Liver (tissue), 9 donors: ENCODE measurements around the gene CFAP298. TPM values are rescaled to one million over a fixed set of nuclear protein-coding genes. Genes with fewer than 3 reads are reported as not detected.

Experiments used
- DNase-seq: peaks from one replicate; pipeline ENCODE4 v3.0.0-alpha.2; 2017; ENCODE audit warnings: low spot score
- H3K27ac ChIP-seq, 2 donors: one replicate each; pipeline ENCODE4 v1.7.0; 2013; ENCODE audit warnings: inconsistent platforms in 2 of 2, low read length in 2 of 2, control low read depth in 1 of 2, low read depth in 1 of 2, mild to moderate bottlenecking in 1 of 2
- H3K27me3 ChIP-seq, 4 donors: one replicate each; pipeline versions ENCODE4 v1.6.1 to v1.7.0; 2013; ENCODE audit warnings: low read length in 3 of 4, inconsistent platforms in 1 of 4, mild to moderate bottlenecking in 1 of 4, moderate library complexity in 1 of 4; ENCODE audit not compliant: control insufficient read depth in 4 of 4, insufficient read depth in 4 of 4
- H3K36me3 ChIP-seq, 4 donors: one replicate each; pipeline versions ENCODE4 v1.6.1 to v1.7.0; 2013; ENCODE audit warnings: low read length in 3 of 4, mild to moderate bottlenecking in 3 of 4, low read depth in 1 of 4, moderate library complexity in 1 of 4; ENCODE audit not compliant: control insufficient read depth in 4 of 4, insufficient read depth in 3 of 4
- H3K4me1 ChIP-seq, 4 donors: one replicate each; pipeline versions ENCODE4 v1.6.1 to v1.7.0; 2013; ENCODE audit warnings: low read length in 3 of 4, mild to moderate bottlenecking in 3 of 4, moderate library complexity in 1 of 4; ENCODE audit not compliant: control insufficient read depth in 4 of 4, insufficient read depth in 4 of 4
- H3K4me3 ChIP-seq, 3 donors: one replicate each; pipeline versions ENCODE4 v1.6.1 to v1.7.0; 2013; ENCODE audit warnings: low read length in 3 of 3, control low read depth in 1 of 3, low read depth in 1 of 3, mild to moderate bottlenecking in 1 of 3
- H3K9ac ChIP-seq, 2 donors: one replicate each; pipeline ENCODE4 v1.7.0; 2013; ENCODE audit warnings: low read length in 2 of 2, mild to moderate bottlenecking in 2 of 2, moderate library complexity in 2 of 2, control low read depth in 1 of 2, low read depth in 1 of 2
- H3K9me3 ChIP-seq, 4 donors: one replicate each; pipeline versions ENCODE4 v1.6.1 to v1.7.0; 2013; ENCODE audit warnings: low read length in 3 of 4; ENCODE audit not compliant: control insufficient read depth in 4 of 4
- FOXA2 ChIP-seq: IDR thresholded peaks from 2 replicates; pipeline ENCODE4 v1.6.1; 2016; ENCODE audit warnings: antibody characterized with exemption
- HNF4A ChIP-seq, 2 donors: conservative IDR thresholded peaks; 2 replicates each; pipeline ENCODE4 v1.6.1; 2016; ENCODE audit warnings: antibody characterized with exemption in 2 of 2, mild to moderate bottlenecking in 2 of 2
- RXRA ChIP-seq, 2 donors: IDR thresholded peaks; 2 replicates each; pipeline ENCODE4 v1.6.1; 2017 to 2018; ENCODE audit warnings: antibody characterized with exemption in 2 of 2, mild to moderate bottlenecking in 1 of 2
- SP1 ChIP-seq: IDR thresholded peaks from 2 replicates; pipeline ENCODE4 v1.6.1; 2018; ENCODE audit warnings: antibody characterized with exemption, mild to moderate bottlenecking
- ZBTB33 ChIP-seq: IDR thresholded peaks from 2 replicates; pipeline ENCODE4 v1.6.1; 2016; ENCODE audit warnings: antibody characterized with exemption
- WGBS: extraction: QIAGEN DNeasy Blood & Tissue Kit; methylation state at CpG from one replicate; pipeline ENCODE4 v1.1.7; 2013; 5-methylcytosine and 5-hydroxymethylcytosine counted together
- polyA plus RNA-seq, 2 donors: library from polyadenylated mRNA; stranded (reverse) in 1 of 2; unstranded in 1 of 2; fragments of 200-250 nt in 1 of 2; fragments of >200 nt in 1 of 2; fragmentation: Nextera tagmentation in 1 of 2; extraction: Ambion mirVana in 1 of 2; gene quantifications; one replicate each; pipeline versions ENCODE4 v1.2.1 to v1.2.3, GENCODE V29; 2013 to 2015
- total RNA-seq, 2 donors: library from RNA; depleted of rRNA; stranded (reverse); fragments of >200 nt; gene quantifications; one replicate each; pipeline ENCODE4 v1.2.3, GENCODE V29; 2014
- TF ChIP-seq, protein P1 (sequence below): IDR thresholded peaks from 2 replicates; pipeline ENCODE4 v1.6.1; 2016; ENCODE audit warnings: antibody characterized with exemption, mild to moderate bottlenecking
- donor health status: healthy.
- donor health status: healthy.
- donor health status: healthy.
- donor health status: healthy.
- donor health status: healthy.

CFAP298 gene
- total and polyA plus RNA-seq, 4 donors, result 13.1 to 19.8 (median 15.3) TPM

GRCh38 chr21:32578107-32578691 lies 34.0 kb downstream of the CFAP298 start:
- Histone ChIP-seq H3K27me3 (no peaks in the 10 kb centered on the region), H3K4me1 (no peaks in the 10 kb centered on the region), H3K9ac (no peak overlapping the region), H3K27ac (no peak overlapping the region), H3K9me3 (no peaks in the 10 kb centered on the region), H3K4me3 (no peak overlapping the region), H3K36me3 (no peaks in the 10 kb centered on the region)
- DNase-seq, result no peak
- 82% methylated on average over 15 of the region's 15 CpGs for WGBS
- TF ChIP-seq HNF4A (conservative IDR thresholded peaks at IDR 0.05), result no peak
- no peak for TF ChIP-seq RXRA (IDR thresholded peaks at IDR 0.05)
- no peak for TF ChIP-seq ZBTB33
- no peak for TF ChIP-seq SP1

DNA sequence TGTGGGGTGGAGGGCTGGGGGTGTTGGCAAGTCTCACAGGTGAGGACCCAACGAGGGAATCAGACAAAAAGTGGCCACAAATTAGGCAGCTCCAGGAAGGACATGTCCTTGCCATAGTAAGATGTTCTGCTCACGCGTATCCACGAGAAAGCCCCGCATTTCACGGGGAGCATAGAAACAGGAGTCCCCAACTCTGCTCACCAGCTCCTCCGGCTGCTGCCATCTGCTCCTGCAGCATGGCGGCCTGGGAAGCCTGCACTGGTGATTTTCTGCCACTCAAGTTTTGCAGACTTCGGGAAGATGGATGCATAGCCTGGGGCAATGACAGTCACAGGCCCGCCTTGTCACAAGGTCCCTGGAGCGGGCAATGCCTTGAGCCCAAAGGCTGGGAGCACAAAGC lies 36.2 kb downstream of the CFAP298 start:
- H3K27ac ChIP-seq, result no peak overlapping the region
- TF ChIP-seq, protein P1, sequence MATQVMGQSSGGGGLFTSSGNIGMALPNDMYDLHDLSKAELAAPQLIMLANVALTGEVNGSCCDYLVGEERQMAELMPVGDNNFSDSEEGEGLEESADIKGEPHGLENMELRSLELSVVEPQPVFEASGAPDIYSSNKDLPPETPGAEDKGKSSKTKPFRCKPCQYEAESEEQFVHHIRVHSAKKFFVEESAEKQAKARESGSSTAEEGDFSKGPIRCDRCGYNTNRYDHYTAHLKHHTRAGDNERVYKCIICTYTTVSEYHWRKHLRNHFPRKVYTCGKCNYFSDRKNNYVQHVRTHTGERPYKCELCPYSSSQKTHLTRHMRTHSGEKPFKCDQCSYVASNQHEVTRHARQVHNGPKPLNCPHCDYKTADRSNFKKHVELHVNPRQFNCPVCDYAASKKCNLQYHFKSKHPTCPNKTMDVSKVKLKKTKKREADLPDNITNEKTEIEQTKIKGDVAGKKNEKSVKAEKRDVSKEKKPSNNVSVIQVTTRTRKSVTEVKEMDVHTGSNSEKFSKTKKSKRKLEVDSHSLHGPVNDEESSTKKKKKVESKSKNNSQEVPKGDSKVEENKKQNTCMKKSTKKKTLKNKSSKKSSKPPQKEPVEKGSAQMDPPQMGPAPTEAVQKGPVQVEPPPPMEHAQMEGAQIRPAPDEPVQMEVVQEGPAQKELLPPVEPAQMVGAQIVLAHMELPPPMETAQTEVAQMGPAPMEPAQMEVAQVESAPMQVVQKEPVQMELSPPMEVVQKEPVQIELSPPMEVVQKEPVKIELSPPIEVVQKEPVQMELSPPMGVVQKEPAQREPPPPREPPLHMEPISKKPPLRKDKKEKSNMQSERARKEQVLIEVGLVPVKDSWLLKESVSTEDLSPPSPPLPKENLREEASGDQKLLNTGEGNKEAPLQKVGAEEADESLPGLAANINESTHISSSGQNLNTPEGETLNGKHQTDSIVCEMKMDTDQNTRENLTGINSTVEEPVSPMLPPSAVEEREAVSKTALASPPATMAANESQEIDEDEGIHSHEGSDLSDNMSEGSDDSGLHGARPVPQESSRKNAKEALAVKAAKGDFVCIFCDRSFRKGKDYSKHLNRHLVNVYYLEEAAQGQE, result no peak
- 97% methylated on average over 11 of the region's 11 CpGs for WGBS

GRCh38 chr21:32574946-32575925 lies 36.9 kb downstream of the CFAP298 start:
- 92% methylated on average over 26 of the region's 26 CpGs for WGBS
- H3K4me3 ChIP-seq, result no peak overlapping the region
- no peak overlapping the region for H3K9ac ChIP-seq
- H3K9me3 ChIP-seq, result no peaks in the 10 kb centered on the region
- H3K36me3 ChIP-seq, result no peaks in the 10 kb centered on the region
- no peak overlapping the region for H3K27ac ChIP-seq
- no peaks in the 10 kb centered on the region for H3K4me1 ChIP-seq
- H3K27me3 ChIP-seq, result no peaks in the 10 kb centered on the region
- no peak for TF ChIP-seq FOXA2
- DNase-seq, result no peak

More for the DNA sequence above, 36.2 kb downstream of the CFAP298 start:
- no peaks in the 10 kb centered on the region for H3K4me1 ChIP-seq
- DNase-seq, result no peak
- no peak overlapping the region for H3K9ac ChIP-seq
- no peak overlapping the region for H3K4me3 ChIP-seq
- H3K9me3 ChIP-seq, result no peaks in the 10 kb centered on the region
- H3K27me3 ChIP-seq, result no peaks in the 10 kb centered on the region
- H3K36me3 ChIP-seq, result no peaks in the 10 kb centered on the region
